Suppressor macrophage treated with lipopolysaccharide for 4 hours (primary cell): ENCODE results near the gene C17orf50.
"Not testable (repeated sequence)": the region's sequence is repeated elsewhere in the genome, so short reads cannot be mapped to it uniquely, and the experiment has no call there.

Experiments used
- DNase-seq: peaks from one replicate; pipeline ENCODE4 v3.0.0-alpha.2; 2020

Gene C17orf50

DNA sequence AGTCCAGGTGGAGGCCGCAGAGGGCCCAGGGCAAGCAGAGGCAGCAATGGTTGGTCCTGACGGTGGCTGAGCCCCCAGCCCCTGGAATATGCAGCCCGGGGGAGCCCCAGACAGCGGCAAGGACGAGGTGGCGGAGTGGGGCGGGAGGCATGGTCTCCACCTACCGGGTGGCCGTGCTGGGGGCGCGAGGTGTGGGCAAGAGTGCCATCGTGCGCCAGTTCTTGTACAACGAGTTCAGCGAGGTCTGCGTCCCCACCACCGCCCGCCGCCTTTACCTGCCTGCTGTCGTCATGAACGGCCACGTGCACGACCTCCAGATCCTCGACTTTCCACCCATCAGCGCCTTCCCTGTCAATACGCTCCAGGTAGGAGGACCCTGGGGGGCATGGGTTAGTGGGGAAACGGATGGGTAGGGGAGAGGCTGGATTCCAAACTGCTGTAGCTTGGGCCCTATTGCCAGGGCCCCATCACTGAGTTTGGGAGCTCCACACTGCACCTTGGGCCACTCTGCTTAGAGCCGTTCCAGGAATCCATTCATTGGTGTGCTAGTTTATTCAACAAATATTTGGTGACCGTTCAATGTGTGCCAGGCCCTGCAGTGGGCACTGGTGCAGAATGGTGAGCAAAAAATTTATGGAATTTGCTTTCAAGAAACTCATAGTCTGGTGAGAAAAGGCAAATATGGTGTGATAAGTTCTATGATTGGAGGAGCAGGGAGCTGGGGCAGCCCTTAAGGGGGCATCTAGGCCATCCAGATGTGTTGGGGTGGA is 25.5 kb upstream of the C17orf50 start:
- no peak for DNase-seq

DNA sequence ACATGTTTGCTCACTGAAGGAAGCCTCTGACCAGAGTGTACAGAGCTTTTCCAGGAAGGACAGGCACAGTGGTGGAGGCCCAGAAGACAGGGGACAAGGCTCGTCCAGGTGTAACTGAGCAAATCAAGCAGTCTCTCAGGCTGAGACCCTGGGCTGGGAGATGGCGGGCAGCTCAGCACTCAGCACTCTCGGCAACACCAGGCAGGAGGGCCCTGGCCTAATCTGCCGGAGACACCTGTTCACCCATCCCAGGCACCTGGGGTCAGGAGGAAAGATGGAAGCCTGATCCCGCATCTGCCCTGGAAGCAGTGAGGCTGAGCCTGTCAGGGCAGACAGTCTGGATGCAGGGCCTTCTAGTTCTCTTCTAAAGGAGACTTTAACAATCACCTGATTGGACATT is 24.5 kb upstream of the C17orf50 start:
- no peak for DNase-seq

DNA sequence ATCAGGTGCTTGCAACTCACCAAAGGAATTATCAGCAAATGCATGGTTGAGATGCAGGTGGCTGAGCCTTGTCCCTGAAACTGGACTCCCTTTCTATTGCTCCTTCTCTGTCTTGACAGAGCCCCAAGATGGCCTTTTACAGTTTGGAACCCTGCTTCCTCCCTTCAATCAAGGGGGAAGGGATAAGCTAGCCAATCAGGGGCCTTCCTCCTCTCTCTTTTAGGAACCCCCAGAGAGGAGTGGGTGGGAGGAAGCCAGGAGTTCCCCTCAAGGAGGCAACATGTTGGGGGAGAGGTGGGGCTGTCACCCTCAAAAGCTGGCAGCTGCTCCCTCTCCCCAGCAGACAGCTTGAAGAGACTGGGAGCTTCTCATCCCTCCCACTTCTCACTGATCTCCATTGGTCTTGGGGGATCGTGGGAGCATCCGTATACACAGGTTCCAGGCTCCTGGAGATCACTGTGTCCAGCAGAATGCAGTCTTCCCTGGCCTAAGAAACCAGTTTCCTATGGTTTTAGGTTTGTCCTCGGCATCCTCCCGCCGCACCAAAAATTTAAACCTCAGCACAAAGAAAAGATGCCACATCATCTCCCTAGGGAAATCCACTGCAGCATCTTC is 22.1 kb upstream of the C17orf50 start:
- DNase-seq = no peak

DNA sequence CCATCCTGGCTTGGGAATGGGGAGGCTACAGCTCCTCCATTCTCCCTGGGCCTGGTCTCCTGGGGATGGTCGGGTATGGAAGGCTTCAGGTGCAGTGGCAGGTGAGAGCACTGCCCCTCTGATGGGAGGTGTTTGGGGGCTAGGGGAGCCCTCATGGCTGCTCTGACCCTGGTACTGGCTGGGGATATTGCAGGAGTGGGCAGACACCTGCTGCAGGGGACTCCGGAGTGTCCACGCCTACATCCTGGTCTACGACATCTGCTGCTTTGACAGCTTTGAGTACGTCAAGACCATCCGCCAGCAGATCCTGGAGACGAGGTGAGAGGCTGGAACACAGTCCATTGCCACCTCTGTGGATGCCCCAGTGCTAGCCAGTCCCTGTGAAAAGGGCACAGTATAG is 20.5 kb upstream of the C17orf50 start:
- DNase-seq = no peak

DNA sequence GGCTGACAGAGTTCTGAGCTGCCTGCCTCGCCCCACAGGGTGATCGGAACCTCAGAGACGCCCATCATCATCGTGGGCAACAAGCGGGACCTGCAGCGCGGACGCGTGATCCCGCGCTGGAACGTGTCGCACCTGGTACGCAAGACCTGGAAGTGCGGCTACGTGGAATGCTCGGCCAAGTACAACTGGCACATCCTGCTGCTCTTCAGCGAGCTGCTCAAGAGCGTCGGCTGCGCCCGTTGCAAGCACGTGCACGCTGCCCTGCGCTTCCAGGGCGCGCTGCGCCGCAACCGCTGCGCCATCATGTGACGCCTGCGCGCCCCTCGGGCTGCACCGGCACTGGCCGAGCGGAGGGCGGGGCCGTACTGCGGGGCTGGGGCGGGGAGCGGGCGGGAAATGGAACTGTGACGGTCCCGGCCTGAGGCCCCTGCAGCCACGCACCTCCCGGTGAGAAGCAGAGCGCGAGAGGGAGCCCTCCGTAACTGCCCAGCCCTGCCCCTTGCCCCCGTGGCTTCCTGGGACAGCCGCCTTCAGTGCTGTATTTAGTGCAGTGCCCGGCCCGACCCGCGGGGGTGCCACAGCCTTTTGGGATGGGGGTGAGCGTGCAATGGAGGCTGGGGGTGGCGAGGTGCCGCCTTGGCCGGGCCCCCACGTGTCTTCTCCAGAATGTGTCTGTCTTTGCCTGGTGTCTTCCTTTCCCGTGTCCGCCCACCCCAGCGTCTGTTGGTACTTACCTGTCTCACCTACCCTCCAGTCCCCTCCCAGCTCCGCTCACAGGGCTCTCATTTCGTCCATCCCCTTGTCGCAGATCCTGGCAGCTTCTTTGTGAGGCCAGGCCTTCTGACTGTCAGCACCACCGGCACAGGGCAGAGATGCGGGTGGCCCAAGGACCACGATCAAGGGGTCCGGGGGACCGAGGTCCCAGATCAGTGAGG is 19.4 kb upstream of the C17orf50 start:
- DNase-seq = no peak

DNA sequence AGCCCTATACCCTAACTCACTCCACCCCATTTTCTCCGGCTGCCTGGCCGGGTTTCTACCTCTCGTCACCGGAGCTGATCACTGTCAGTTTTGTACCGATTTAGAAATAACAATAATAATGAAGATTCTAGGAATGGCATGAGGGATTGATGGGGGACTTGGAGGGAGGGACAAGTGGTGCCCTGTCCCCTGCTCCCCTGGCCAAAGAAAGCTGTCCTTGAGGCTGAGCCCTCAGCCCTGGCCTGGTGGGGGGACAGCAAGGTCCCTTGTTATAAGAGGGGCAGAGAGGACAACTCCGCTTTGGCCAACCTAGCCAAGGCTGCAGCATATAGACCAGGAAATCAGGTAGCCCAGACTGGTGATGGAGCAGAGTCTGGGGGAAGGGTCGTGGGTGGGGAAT is 18.2 kb upstream of the C17orf50 start:
- DNase-seq = no peak

DNA sequence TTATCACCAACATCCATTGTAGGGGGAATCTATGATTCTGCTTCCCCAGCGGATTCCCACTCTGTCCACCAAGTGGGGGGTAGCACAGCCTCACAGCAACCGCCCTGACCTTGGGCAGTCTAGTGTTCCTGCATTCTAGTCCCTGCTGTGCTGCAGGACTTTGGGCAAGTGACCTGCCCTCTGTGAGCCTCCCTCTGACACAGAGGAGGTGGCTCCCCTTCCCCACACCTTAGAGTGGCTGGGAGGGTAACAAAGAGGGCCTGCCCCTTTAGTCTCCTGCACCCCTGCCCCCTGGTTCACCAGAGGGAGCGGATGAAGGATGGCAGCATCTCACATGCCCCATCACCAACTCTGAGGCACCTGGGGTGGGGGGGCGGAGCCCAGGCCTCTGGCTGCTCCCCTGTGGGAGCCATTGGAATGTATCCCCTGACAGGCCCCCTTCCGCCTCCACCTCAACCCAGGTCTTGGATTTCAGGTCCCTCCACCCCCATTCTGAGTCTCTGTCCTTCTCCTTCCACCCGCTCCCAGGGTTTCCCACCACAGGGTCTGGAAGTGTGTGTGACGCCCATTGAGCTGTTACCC is 17.7 kb upstream of the C17orf50 start:
- no peak for DNase-seq

DNA sequence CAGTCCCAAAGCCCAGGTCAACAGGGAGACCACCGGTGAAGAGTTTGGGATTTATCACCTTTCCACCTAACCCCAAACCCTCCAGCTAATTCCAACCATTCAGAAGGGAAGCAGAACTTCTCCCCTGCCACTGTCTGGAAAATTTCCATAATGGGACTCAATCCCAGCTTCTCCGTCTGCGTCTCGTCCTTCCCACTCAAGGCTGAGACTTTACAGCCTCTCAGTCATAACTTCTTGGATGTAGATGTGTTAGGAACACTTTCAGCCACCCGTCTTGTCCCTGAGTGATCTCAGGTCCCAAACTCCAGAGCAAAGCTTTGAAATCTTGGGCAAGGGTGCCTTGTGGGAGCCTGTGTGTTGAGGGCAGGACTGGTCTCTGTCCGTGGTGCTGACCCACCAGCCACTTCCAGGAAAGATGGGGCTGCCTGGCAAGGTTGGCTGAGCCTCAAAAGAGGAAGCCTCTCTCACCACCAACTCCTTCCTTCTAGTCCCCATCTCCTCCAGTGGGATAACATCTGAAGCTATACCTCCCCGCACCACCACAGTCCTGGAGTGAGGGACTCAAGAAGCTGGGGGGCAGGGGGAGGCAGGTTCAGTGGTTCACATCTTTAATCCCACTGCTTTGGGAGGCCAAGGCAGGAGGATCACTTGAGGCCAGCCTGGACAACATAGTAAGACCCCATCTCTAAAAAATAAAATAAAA is 16.9 kb upstream of the C17orf50 start:
- DNase-seq = peak; percentile 36

DNA sequence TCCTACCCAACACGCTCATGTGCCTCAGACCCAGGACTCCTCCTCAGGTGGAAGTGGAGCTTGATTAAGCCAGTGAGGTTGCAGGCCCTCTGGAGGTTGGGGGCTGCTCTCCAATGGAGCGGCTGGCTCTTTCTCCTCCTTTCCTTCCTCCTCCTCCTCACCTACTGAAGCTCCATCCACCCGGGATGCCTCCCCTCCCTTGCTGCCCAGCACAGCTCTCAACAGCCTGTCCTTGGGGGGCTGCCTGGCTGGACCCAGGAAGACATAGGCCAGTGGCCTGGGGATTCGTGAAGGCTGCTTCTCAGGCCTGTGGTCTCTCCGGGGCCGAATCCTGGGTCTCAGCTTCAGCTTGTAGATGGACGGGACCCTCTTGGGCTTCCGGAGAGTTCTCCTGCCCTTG is 15.9 kb upstream of the C17orf50 start:
- no peak for DNase-seq

DNA sequence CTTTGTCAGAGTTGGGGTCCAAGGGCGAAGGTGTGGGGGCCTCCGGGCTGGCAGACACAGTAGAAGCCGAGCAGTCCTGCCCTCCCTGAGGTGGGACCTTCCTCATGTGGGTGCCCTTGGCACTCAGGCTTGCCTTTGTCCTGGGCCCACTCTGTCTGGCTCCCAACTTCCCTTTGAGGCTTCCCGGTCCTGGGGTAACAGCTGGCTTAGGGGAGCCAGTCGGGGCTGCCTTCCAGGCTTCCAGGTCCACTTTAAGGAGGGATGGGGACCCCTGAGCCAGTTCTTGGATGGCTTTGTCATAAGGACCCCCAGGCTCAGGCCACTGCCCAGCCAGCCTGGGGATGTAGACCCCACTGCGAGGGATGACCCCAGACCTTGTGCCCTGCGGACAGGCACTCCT is 15.4 kb upstream of the C17orf50 start:
- no peak for DNase-seq

DNA sequence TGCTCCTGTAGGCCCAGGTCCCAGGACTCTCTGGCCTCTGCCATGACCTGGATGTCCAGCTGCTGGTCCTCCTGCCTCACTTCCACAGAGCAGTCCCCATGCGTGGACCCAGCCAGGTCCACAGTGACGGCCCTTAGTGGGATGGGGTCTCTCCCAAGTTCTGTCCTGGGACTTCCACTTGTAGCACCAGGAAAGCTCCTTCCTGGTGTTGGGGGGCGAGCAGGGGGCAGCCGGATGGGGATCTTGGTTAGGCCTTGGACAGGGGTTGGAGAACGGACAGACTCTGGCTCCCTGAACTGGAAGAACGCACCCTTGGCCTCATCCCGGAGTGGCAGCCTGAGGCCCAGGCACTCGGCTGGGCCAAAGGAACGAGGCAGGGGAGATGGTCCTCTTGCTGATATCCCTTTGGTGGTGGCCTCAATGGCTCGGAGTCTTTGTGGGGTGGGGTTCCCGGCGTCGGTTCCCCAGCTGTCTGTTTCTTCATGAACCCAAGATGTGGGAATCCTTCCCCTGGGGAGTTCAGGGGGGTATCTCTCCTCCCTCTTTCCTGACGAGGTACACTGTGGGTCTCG is 14.9 kb upstream of the C17orf50 start:
- no peak for DNase-seq

DNA sequence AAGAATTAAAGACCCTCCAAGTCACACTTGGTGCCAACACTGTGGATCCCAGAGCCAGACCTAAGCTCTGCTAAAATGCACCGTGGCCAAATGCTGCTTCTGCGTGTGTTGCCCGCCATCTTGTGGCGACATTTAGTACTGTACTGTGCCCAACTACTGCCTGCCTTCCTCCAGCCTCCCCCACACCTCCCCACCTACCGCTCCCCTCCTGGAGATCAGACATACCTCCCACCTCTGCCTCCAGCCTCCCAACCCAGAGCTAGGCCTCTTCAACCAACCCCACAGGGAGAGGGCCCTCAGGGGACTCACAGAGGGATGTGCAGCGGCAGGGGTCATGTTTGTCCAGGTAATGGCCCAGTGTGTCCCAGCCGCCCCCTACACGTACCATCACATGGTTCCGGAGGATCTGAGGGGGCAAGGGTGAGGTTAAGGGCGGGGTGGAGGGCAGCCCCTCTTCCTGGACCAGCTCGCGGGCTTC is 13.1 kb upstream of the C17orf50 start:
- DNase-seq = peak; percentile 80

DNA sequence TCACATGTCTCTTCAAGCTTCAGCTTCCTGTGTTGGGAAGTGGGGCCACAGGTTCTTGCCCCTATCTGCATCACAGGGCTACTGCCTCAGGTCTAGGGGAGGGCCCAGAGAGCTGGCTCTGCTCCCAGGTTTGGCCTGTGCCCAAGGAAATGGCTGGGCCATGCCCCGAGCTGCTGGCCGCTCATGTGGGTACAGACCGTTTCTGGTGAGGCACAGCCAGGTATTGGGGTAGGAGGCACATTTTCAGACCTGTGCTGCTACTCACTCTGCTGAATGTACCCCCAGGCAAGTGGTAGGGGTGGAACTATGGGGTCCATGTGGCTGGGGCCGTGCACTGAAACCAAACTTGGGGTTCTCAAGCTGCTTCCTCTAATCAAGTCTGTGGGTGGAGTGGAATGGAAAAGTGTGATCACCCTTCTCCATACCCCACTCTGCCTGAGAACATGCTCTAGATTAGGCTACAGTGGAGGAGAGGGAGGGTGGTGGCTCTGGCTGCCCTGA is 12.3 kb upstream of the C17orf50 start:
- no peak for DNase-seq

DNA sequence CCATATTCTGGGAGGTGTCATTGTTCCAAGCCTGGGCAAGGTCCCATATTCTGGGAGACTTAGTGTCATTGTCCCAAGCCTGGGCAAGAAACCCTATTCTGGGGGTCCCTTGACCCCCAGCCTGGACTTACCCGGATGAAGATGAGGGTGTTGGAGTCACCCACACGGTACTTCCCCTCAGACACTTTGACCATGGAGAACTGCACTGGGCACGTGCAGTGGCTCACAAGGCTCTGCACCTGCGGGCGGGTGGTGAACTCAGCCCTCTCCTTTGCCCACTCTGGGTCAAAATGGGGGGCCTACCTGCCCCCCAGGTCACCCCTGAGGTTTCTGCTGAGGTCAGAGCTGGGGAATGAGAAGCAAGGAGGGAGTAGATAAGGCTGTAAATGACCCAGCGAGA is 11.7 kb upstream of the C17orf50 start:
- no peak for DNase-seq

DNA sequence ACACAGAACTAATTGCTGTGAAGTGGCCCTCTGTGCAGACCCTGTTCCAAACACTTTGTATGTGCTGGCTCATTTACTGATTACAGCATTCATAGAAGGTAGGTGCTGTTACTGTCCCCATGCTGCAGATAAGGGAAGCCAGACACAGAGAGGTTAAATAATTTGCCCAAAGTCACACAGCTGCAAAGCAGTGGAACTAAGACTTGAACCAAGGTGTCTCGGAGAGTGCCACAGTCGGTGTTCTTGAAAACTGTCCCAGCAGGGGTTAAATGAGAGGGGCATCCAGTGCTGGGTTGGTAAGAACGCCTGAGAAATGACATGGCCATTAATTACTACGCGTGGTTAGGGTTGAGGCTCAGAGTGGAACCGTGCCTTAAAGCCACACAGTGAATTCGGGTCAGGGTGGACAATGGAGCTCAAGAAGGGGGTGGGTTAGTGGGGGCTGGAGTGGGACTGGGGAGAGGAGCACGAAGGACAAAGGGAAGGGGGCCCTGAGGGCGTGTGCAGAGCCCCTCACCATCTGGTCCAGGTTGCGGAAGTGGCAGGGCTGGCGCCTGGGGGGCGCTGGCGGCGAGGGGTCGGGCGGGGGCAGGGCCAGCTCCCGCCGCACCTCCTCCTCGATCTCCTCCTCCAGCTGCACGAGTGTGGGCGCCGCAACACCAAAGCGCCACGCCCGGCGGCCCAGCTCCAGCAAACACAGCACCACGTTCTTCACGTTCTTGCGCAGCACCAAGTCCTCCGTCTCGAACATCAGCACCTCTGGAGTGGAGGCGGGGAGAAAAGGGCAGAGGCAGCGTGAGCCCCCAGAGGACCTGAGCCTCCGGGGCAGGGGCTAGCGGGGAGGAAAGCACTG is 10.9 kb upstream of the C17orf50 start:
- no peak for DNase-seq

DNA sequence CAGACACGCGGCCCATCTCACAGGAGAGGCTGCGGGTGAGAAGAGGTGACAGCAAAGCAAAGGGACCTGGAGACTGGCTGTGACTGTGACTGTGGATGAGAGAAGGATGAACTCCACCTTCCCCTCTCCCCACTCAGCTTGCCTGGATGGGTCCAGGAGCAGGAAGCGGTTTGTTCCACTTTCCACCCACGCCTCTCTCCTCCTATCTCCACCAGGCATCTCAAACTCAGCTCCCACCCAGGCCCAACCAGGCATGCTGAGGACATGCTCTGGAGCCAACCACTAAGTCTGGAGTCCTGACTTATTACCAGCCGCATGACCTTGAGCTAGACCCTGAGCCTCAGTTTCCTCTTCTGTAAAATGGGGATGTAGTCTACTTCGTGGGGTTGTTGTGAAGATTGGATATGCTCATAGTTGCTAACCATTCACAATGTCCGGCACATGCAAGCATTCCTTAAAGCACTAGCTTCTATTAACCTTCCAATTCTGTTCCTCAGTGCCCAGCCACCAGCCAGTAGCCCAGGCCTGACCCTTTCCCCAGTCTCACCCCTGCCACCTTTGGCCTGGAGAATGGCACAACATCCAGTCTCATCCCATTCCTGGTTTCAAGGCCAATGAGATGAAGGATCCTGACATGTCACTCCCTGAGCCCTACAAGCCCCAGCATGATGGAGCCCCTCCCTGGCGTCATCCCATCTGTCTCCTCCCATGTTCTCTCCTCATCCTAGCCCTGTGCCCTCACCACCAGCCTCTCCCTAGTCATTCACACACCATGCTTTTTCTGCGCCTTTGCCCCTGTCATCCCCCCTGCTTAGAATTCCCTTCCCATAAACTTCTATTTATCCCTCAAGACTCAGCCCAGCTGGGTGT is 9.9 kb upstream of the C17orf50 start:
- DNase-seq = no peak

DNA sequence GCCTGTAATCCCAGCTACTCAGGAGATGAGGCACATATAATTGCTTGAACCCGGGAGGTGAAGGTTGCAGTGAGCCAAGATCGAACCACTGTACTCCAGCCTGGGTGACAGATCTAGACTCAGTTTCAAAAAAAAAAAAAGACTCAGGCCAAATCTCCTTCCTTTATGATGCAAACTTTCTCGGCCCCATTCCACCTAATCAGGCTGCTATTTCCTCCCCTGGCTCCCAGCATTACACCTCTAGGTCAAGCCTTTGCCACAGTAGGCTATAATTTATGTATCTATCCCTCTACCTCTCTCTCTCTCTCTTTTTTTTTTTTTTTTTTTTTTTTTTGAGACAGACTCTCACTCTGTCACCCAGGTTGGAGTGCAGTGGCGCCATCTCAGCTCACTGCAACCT is 9.1 kb upstream of the C17orf50 start:
- not testable (repeated sequence) for DNase-seq

DNA sequence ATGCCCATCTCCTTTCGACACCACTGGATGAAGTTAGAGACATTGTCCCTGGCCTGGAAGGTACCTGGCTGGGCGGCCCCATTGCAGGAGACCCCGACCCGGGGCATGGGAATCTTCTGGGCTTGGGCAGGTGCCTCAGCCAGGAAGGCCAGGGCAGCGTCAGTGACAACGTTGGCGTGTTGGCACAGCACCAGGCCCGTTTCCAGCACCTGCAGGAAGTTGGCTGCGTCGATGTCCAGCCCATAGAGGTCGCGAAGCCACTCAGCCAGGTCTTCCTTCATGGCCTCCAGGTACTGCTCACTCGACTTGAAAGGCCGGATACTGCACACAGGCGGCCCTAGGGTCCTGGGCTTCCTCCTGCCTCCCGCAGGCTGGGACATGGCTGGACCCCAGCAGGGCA is 8.2 kb upstream of the C17orf50 start:
- DNase-seq = no peak

DNA sequence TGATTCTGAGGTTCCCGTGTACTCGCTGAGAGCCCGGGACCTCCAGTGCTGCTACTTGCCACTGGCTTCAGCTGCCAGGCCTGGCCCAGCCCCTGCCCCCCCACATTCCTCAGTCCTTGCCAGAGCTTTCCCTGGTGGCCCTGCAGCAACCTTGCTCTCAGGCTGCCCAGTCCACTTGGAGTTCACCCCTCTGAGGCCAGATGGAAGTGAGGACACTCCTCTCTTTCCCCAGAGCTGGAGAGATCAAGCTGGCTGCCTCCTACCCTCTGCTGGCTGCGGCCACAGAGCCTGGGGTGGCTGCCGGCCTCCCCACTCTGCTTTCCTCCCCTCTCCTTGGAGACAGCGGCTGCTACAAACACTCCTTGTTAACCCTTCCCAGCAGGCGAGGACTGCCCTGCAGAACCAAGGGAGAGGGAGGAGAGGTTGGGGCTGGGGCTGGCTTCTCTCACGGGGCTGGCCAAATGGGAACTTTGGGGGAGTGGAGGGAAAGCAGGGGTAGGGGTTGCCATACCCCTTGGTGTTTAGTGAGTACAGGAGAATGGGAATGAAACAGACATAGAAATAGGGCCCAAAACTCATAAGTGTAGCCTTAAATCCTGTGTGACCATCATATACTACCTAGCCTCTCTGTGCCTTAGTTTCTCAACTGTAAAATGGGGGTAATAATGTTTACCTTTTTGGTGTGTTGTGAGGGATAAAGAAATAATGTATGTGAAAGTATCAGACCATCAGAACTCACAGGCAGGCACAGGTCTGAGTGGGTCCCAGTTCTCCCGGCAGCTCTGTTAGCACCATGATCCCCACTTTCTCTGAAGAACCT is 7.5 kb upstream of the C17orf50 start, which contains the start of gene GAS2L2:
TSS of gene GAS2L2 (minus strand) at position 295 of the 820 bp plus-strand sequence. CDS start 389 bp downstream, outside the sequence.
- DNase-seq = no peak
